AG04450 (cell line): ENCODE measurements around the gene EFHD1. TPM values are rescaled to one million over a fixed set of nuclear protein-coding genes. Genes with fewer than 3 reads are reported as not detected.

ENCODE experiments used
- CTCF ChIA-PET: fragments of 300-600, 350-600 bp; formaldehyde crosslinking; extraction: SDS; loops from one replicate; lab custom pipeline; 2022; ENCODE audit warnings: antibody characterized with exemption, inconsistent platforms; lab: Charles Lee
- POLR2A ChIA-PET: fragments of 350-600 bp; formaldehyde crosslinking; extraction: SDS; loops from one replicate; lab custom pipeline; 2021; ENCODE audit warnings: antibody characterized with exemption, inconsistent platforms; lab: Yijun Ruan, JAX
- DNase-seq: peaks from one replicate; pipeline ENCODE4 v3.0.0-alpha.2; 2011; ENCODE audit warnings: low read depth, low spot score
- H3K27ac ChIP-seq: one replicate; pipeline ENCODE4 v1.5.1; 2012; ENCODE audit warnings: low read depth, low read length, control low read depth
- H3K27me3 ChIP-seq: one replicate; pipeline ENCODE4 v1.6.0; 2012; ENCODE audit warnings: low read length; ENCODE audit not compliant: control insufficient read depth, insufficient read depth
- H3K4me3 ChIP-seq: 2 replicates; pipeline ENCODE4 v1.5.1; 2011; ENCODE audit warnings: mild to moderate bottlenecking, low read depth, low read length, control low read depth
- H3K9me3 ChIP-seq: 2 replicates; pipeline ENCODE4 v1.5.1; 2012; ENCODE audit warnings: low read length; ENCODE audit not compliant: control insufficient read depth, insufficient read depth
- CTCF ChIP-seq: IDR thresholded peaks from 2 replicates; pipeline ENCODE4 v1.5.1; 2011; ENCODE audit warnings: low read depth, low read length, control low read depth, inconsistent platforms
- polyA plus RNA-seq: library from polyadenylated mRNA; depleted of rRNA; stranded (reverse); fragments of >200 nt; gene quantifications from 2 replicates; pipeline ENCODE4 v1.2.3, GENCODE V29; 2011

Gene EFHD1
- polyA plus RNA-seq, 1 experiment: 0.05 TPM

- TF ChIP-seq CTCF: no peak
- ChIA-PET CTCF (no interaction called here), POLR2A (no interaction called here)
- no peak for DNase-seq
- no peak overlapping the region for H3K27ac ChIP-seq
- no peak overlapping the region for H3K4me3 ChIP-seq
- no peaks in the 10 kb centered on the region for H3K9me3 ChIP-seq
- peaks cover 14% of the 10 kb centered on the region for H3K27me3 ChIP-seq
Measured at GRCh38 chr2:232653441-232653840, 20.0 kb downstream of the EFHD1 start.

- ChIA-PET CTCF (no interaction called here), POLR2A (interaction anchor here (0.6 kb wide), 1 partner anchor 14 kb away, joined by 6 read pairs; no protein-coding TSS in a partner anchor)
- no peak for TF ChIP-seq CTCF
- no peak for DNase-seq
- no peaks in the 10 kb centered on the region for H3K9me3 ChIP-seq
- no peak overlapping the region for H3K27ac ChIP-seq
- no peak overlapping the region for H3K4me3 ChIP-seq
- H3K27me3 ChIP-seq: peaks cover 4% of the 10 kb centered on the region
Measured at GRCh38 chr2:232655392-232655791, 22.0 kb downstream of the EFHD1 start.

- Histone ChIP-seq H3K4me3 (no peak overlapping the region), H3K9me3 (no peaks in the 10 kb centered on the region), H3K27ac (no peak overlapping the region), H3K27me3 (peaks cover 4% of the 10 kb centered on the region)
- ChIA-PET POLR2A (no interaction called here), CTCF (interaction anchor here (0.7 to 1.1 kb wide), 2 partner anchors 9 to 47 kb away, joined by 3 read pairs; no protein-coding TSS in a partner anchor)
- DNase-seq: no peak
- TF ChIP-seq CTCF: peak; percentile 22; the same call in 1 of the 2 replicates
Measured at GRCh38 chr2:232658217-232658785, 24.9 kb downstream of the EFHD1 start.

GRCh38 chr2:232659359-232659758 is 26.0 kb downstream of the EFHD1 start:
- POLR2A ChIA-PET: no interaction called here
- Histone ChIP-seq H3K4me3 (no peak overlapping the region), H3K27me3 (peaks cover 4% of the 10 kb centered on the region), H3K27ac (no peak overlapping the region), H3K9me3 (no peaks in the 10 kb centered on the region)
- CTCF ChIA-PET: no interaction called here
- no peak for TF ChIP-seq CTCF
- DNase-seq: no peak

GRCh38 chr2:232662486-232663260 is 29.3 kb downstream of the EFHD1 start:
- no peak for DNase-seq
- H3K9me3 ChIP-seq: no peaks in the 10 kb centered on the region
- CTCF ChIA-PET: no interaction called here
- H3K27ac ChIP-seq: no peak overlapping the region
- TF ChIP-seq CTCF: no peak
- peaks cover 4% of the 10 kb centered on the region for H3K27me3 ChIP-seq
- POLR2A ChIA-PET: no interaction called here
- no peak overlapping the region for H3K4me3 ChIP-seq
